ENCODE data around the gene MCTP2.

The MCTP2 gene

DNA sequence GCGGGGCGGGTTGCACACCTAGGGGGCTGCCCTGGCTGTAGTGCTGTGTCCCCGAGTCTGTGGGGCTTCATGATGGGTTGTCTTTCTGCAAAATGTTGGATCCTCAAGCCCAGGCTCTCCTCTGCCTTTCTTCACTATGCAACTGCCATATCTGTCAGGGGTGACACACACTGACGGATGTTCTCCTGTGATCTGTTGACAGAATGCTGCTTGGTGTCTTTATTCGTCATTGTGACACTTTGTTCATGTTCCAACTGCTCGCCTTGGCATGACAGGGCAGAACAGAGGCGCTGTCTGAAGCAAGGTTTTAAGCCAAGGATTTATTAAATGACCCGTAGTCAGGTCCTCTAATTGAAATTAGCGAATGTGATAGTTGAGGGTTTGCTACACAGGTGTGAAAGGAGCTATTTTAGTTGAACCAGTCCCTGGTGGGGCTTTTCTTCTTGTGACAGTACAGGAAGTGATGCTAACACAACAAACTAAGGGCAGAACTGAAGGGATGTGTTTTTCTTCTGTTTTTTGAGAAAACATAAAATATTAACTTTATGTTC is 173.4 kb downstream of the MCTP2 start:
- no peak for DNase-seq

GRCh38 chr15:94411285-94411684 is 179.9 kb downstream of the MCTP2 start:
- DNase-seq = no peak

GRCh38 chr15:94411846-94412245 is 180.5 kb downstream of the MCTP2 start:
- DNase-seq = no peak

DNA sequence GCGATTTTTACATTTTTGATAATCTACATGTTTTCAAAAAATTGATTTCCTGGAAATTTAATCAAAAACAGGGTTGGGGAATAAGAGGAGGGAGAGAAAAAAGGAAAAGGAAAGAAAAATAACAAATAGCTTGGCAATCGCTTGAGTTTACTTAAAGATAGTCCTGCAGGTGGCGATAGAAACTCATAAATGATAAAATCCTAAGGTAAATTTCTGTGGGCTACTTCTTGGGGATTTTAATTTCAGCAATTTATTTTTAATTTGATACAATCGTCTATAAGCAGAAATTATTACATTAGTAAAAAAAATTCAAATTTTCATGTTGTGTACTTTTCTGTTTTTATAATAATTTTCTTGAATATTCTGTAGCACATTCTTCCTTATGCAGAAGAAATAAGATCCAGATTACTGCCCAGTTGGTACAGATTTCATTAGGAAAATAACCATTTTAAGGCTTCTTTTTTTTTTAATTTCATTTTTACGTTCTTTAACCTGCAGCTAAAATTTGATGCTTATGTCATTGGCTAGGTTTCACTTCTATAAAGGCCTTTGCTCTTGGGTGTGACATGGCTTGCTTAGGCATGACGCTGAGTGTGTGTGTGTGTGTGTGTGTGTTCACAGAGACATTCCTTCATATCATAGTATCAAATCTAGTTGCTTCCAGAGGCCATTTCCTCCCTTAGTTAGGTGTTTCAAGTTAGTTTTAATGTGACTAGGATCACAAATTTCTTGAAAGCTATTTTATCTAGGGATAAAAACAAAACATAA is 181.8 kb downstream of the MCTP2 start:
- no peak for DNase-seq

DNA sequence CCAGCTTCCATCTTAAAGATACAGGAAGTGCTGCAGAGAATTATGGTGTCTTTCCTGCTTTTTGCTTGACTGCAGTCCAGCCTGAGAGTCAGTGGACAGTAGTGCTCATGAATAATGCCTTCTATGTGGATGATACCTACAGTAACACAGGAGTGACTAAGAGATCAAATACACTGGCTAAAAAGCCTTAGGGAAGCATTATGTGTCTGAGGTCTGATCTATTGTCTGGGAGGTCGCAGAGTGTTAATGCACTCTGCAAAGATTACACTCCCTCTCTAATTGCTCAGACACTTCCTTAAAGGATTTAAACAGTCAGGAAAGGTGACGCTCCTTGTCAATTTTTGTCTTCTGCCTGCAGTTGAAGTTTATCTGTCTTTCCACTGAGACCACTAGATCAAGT is 183.6 kb downstream of the MCTP2 start:
- DNase-seq = no peak

DNA sequence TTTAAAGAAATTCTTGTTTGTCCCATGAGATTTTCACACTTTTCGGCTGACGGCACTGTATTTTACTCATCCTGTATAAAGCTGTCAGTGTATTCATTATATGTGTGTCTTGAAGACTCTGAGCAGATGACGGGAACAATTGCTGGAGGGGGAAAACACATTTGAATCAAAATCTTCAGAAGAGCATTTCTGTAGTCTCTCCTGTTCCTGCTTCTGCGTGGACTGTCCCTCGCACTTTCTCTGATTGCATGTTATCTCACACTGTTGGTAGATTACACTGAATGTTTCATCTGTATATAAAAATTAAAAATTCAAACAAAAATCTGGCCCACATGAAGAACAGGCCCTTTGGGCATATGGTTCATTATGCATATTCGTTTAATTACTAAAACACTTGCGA is 184.9 kb downstream of the MCTP2 start:
- no peak for DNase-seq

DNA sequence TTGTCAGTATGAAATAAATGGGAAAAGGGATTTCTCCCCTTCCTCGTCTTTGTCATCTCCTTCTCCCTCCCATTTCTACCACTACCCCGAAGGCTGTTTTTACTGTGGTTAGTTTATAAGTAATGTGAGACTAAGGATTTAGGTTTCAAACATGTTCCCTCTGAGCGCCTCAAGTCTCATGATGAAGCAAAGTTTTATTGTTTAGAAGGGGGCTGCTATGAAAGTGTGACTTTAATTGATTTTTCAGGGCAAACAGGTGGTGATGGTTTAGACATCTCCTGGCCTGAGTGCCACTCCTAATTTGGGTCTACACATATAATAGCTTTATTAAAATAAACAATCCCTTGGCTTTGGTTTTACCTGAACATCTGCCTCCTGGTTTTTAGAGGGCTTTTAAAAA is 185.5 kb downstream of the MCTP2 start:
- no peak for DNase-seq

- no peak for DNase-seq
Measured at GRCh38 chr15:94417501-94418293, 186.3 kb downstream of the MCTP2 start.

DNA sequence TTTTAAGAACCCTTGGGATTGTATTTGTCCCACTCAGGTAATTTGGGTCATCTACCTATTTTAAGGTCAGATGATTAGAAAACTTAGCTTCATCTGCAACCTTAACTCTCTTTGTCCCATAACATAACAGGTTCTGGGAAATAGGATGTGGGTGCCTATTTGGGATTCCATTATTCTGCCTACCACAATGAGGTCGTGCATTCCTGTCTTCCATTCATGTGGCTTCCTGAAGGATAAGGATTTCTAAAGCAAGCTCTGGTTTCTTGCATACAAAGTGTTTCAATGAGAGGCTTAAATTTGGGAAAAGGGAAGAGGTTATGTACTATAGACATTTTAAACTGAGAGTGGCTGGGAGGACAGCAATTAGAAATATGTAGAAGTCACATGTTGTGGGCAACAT is 190.3 kb downstream of the MCTP2 start:
- no peak for DNase-seq

- no peak for DNase-seq
Measured at GRCh38 chr15:94432279-94432678, 200.9 kb downstream of the MCTP2 start.

GRCh38 chr15:94439158-94439557 is 207.8 kb downstream of the MCTP2 start:
- DNase-seq = no peak

DNA sequence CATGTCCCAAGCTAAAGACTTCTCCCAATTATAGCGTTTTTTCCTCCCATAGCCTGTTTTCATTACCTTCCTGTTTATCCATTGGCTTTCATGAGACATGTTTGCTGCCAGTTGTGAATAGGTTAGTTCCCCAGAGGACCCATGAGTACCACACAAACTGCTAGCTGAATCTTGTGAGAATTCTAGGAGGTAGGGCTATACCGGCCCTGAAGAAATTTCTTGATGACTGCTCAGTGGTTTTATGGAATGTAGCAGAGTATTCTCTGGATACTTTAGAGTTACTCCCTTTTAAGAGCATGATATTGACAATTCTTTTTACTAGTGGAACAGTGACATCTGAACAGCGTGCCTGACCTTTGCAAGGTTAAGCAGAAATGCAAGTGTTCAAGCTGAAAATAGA is 210.4 kb downstream of the MCTP2 start:
- DNase-seq = no peak

DNA sequence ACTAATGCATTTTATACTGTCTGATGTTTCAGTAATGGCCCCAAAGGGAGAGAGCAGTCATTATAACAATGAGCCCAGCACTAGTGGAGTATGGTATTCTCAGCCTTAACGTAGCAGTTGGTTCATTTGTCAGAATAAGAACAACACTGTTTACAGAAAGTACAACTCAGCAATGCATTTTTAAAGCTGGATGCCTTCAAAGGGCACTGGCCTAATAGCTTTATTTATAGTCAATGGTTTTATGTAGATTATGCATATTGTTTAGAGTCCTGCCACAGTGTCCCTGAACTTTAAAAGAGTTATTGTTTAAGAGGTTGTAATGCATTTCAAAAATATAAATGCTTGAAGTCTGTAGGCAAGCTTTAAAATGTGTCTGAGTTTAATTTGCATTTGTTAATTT is 211.1 kb downstream of the MCTP2 start:
- DNase-seq = no peak

DNA sequence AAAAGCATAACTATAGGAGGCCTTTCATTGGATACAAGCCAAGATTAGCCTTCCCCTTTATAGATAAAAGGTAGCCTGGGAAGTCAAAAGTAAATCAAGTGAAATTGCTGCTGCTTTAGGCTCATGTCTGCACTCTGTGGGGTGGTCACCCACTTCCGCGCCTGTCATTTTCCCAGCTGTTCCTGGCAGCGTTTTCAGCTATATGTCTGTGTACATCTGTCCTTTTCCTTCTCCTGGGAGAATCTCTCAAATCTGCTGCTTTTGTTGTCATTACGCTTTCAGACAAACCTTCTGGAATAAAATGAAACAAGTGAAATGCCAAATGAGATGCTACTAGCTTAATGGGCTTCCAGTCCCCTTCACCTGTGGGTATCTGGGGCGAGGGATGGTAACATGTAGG is 211.8 kb downstream of the MCTP2 start:
- DNase-seq = no peak

- no peak for DNase-seq
Measured at GRCh38 chr15:94445566-94446160, 214.3 kb downstream of the MCTP2 start.

- DNase-seq = no peak
Measured at GRCh38 chr15:94446441-94446840, 215.1 kb downstream of the MCTP2 start.

GRCh38 chr15:94451466-94451865 is 220.1 kb downstream of the MCTP2 start:
- DNase-seq = no peak

DNA sequence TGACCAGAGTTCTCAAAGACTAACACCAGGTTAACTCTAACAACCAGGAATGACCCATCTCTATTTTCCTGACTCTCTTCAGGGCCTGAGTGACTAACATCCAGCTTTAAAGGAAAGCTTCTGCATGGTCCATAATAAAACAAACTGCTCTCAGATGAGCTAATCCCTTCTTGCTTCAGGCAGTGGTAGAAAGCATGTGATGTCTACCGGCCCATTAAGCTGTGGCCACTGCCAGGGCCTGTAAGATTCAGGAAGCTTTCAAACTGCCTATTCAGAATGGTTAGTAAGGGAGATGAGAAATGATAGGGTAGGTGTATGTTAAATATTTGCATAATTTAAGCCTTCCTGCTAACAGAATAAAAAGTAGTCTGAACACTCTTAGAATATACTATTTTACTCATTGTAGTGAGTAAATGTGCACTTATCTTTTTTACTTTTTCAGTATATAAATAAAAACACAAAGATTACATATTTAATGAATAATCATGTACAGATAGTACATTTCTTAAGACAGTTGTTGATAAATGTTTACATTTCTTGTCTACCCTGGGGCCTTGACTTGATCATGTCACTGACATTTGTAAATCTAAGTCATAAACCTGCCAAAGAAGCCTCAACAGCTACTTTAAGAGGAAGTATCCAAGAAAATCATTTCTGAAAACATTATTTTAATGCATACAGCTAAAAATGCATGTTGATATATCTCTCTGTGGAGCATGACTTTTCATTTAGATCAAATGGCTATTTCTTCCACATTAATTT is 222.0 kb downstream of the MCTP2 start:
- no peak for DNase-seq

- no peak for DNase-seq
Measured at GRCh38 chr15:94455297-94455696, 223.9 kb downstream of the MCTP2 start.

DNA sequence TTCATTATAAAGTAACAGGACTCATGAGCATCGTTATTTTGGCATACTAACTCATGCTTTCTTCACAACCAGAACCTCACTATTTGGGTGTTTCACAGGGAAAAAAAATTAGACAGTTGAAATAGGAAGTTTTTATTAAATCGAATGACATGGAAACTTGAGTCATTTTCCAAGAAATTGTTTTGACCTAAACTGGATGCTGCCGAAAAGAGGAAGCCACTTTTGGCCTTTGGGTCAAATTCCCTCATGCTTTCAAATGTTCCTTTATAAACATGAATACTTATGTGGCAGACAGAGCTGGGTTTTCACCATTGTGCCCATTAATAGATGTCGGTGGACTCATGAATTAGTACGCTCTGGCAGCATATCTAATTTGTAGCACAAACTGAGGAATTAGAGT is 224.9 kb downstream of the MCTP2 start:
- no peak for DNase-seq

DNA sequence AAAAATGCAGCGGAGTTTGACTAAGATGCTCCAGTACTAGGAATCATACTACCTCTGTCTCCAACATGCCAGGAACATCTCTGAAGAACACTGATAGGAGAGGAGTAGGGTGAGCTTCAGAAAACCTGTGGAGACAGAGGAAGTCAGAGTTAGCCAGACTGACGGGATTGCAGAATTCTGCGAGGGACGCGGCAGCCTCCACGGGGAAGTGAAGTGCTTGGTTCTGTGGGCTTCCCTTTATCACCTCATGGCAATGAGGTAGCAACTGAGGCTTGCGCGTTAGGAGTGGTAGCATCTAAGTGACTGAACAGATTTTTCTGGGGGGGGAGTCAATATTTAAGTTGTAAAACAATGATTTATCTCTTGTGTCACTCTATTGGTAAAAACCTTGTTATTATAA is 226.3 kb downstream of the MCTP2 start:
- DNase-seq = no peak

DNA sequence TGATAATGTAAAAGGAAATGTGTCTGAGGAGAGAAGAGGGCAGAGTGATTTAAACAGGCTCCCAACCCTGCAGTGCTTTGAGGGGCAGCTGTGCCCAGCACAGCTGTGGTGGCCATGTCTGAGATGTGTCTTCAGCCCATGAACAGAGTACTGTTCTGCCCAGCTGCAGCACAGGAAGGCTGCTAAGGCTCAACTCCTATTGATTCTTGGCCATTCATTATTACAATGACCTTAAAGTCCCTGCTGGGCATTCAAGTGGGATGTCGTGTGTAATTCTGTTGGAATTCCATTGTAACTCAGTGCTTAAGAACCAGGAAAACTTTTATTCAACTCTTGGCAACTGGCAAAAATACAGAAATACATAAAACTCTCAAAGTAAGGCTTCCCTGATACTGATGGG is 229.3 kb downstream of the MCTP2 start:
- no peak for DNase-seq

DNA sequence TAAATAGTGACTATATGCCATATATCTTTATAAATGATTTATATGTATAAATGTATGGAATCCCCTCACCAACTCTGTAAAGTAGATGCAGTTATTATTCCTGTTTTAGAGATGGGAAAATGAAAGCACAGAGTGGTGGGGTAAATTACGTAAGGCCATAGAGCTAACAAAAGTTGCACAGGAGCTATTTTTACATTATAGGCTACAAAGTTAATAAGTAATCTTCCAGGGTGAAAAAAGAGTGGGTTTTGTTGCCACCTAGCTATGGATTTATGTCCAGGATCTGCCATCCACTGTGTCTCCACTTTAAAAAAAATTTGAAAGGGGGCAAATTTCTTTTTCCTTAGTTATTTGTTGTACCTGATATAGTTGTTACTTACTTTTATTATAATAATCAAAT is 235.7 kb downstream of the MCTP2 start:
- no peak for DNase-seq
